Measurements from ENCODE around the gene HYAL3. TPM values are rescaled to one million over a fixed set of nuclear protein-coding genes. Genes with fewer than 3 reads are reported as not detected.

The HYAL3 gene
- total RNA-seq, 2 experiments from 2014 or later, result 6.0 to 6.8 TPM

Other genes starting within 250 kb of the HYAL3 start
- 100 to 1,000 TPM in 1 of 2 experiments, 10 to 100 TPM in 1; 99.8 to 102 TPM for gene RBM5, start 210.5 kb downstream of the HYAL3 start, total RNA-seq
- gene SEMA3F, start 144.1 kb downstream of the HYAL3 start, total RNA-seq, result under 1 TPM; 0.10 to 0.28 TPM
- under 1 TPM in 1 of 2 experiments, not detected in 1; 0.12 TPM for gene GNAT1, start 107.8 kb downstream of the HYAL3 start, total RNA-seq
- gene SLC38A3, start 94.1 kb downstream of the HYAL3 start, total RNA-seq, result under 1 TPM in 1 of 2 experiments, not detected in 1; 0.18 TPM
- 100 to 1,000 TPM; 211 to 217 TPM for gene GNAI2, start 63.2 kb downstream of the HYAL3 start, total RNA-seq
- gene SEMA3B, start 30.3 kb downstream of the HYAL3 start, total RNA-seq, result 1 to 10 TPM; 1.2 to 1.6 TPM
- gene LSMEM2, start 20.3 kb downstream of the HYAL3 start, total RNA-seq, result not detected
- 100 to 1,000 TPM; 177 to 182 TPM for gene IFRD2, start 7.0 kb downstream of the HYAL3 start, total RNA-seq
- gene NAA80, start within 50 bp of the HYAL3 start, total RNA-seq, result 10 to 100 TPM; 16.3 to 16.7 TPM
- under 1 TPM in 1 of 2 experiments, not detected in 1; 0.35 TPM for gene HYAL1, start 4.2 kb upstream of the HYAL3 start, total RNA-seq
- gene HYAL2, start 23.3 kb upstream of the HYAL3 start, total RNA-seq, result 1 to 10 TPM; 6.5 to 6.8 TPM
- gene TUSC2, start 28.8 kb upstream of the HYAL3 start, total RNA-seq, result 10 to 100 TPM; 26.8 to 29.1 TPM
- 10 to 100 TPM; 51.7 to 53.7 TPM for gene RASSF1, start 41.4 kb upstream of the HYAL3 start, total RNA-seq
- under 1 TPM; 0.39 to 0.74 TPM for gene ZMYND10, start 46.3 kb upstream of the HYAL3 start, total RNA-seq
- 10 to 100 TPM; 41.1 to 43.8 TPM for gene NPRL2, start 51.4 kb upstream of the HYAL3 start, total RNA-seq
- 10 to 100 TPM; 19.4 to 19.5 TPM for gene CYB561D2, start 51.5 kb upstream of the HYAL3 start, total RNA-seq
- 10 to 100 TPM; 19.0 to 20.2 TPM for gene TMEM115, start 60.1 kb upstream of the HYAL3 start, total RNA-seq
- under 1 TPM; 0.70 to 0.80 TPM for gene CACNA2D2, start 204.2 kb upstream of the HYAL3 start, total RNA-seq